Measurements from ENCODE around the gene IQSEC1.

DNA sequence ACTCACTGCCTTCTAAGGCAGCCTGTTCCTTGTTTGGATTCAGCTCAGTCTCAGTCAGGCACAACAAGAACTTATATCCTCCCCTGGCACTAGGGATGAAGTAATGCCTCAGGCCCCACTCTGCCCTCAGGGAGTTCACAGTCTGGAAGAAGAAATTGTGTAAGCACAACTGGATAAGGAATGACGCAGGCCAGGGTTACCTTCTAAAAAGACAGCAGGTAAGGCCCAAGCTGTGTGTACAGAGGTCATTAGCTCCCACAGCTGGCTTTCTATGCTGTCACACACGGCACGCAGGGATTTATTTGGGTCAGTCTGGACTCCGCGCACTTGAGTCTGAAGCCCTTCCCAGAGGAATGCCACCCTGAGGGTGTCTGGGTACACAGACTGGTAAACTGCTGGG, 82.9 kb downstream of the IQSEC1 start:
- TF ChIP-seq, protein P1, sequence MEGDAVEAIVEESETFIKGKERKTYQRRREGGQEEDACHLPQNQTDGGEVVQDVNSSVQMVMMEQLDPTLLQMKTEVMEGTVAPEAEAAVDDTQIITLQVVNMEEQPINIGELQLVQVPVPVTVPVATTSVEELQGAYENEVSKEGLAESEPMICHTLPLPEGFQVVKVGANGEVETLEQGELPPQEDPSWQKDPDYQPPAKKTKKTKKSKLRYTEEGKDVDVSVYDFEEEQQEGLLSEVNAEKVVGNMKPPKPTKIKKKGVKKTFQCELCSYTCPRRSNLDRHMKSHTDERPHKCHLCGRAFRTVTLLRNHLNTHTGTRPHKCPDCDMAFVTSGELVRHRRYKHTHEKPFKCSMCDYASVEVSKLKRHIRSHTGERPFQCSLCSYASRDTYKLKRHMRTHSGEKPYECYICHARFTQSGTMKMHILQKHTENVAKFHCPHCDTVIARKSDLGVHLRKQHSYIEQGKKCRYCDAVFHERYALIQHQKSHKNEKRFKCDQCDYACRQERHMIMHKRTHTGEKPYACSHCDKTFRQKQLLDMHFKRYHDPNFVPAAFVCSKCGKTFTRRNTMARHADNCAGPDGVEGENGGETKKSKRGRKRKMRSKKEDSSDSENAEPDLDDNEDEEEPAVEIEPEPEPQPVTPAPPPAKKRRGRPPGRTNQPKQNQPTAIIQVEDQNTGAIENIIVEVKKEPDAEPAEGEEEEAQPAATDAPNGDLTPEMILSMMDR (conservative IDR thresholded peaks at IDR 0.05; ENCODE audit: low read depth, low read length) = no peak
- no peak for TF ChIP-seq EZH2 (IDR thresholded peaks at IDR 0.05; ENCODE audit: borderline replicate concordance, low read depth, low read length, poor library complexity, severe bottlenecking)

All from A673 (cell line).